OCI-LY3 (cell line): ENCODE data around the gene RUSC2.

Experiments
- H2AFZ ChIP-seq: fragments of 200-600, 300-600 bp; shearing (Covaris generic); 2 replicates; pipeline ENCODE4 v1.6.0; 2014; ENCODE audit warnings: antibody characterized with exemption, low read depth, low read length
- H3K27ac ChIP-seq: fragments of 200-600, 300-600 bp; sonication (generic); 2 replicates; pipeline ENCODE4 v1.5.1; 2014; ENCODE audit warnings: mild to moderate bottlenecking, low read length, moderate library complexity, mixed read lengths
- H3K27me3 ChIP-seq: fragments of 200-600, 300-600 bp; sonication (generic); 2 replicates; pipeline ENCODE4 v1.6.1; 2014; ENCODE audit warnings: low read depth, low read length, mixed read lengths
- H3K36me3 ChIP-seq: fragments of 200-600, 300-600 bp; sonication (generic); replicated peaks from 2 replicates; pipeline ENCODE3; 2014; ENCODE audit warnings: low read depth, low read length, mixed read lengths
- H3K4me1 ChIP-seq: fragments of 300-600, 200-600 bp; sonication (generic); 2 replicates; pipeline ENCODE4 v1.6.1; 2014; ENCODE audit warnings: low read length, mixed read lengths
- H3K4me2 ChIP-seq: fragments of 200-600, 300-600 bp; sonication (generic); 2 replicates; pipeline ENCODE4 v1.6.1; 2014; ENCODE audit warnings: low read length, mixed read lengths
- H3K4me3 ChIP-seq: fragments of 300-600, 200-600 bp; sonication (generic); 2 replicates; pipeline ENCODE4 v1.5.1; 2014; ENCODE audit warnings: antibody characterized with exemption, mild to moderate bottlenecking, low read length, moderate library complexity
- H3K79me2 ChIP-seq: fragments of 300-600, 200-600 bp; shearing (Covaris generic); 2 replicates; pipeline ENCODE4 v1.6.1; 2014; ENCODE audit warnings: mild to moderate bottlenecking, low read length, mixed read lengths
- H3K9ac ChIP-seq: fragments of 300-600, 200-600 bp; shearing (Covaris generic); 2 replicates; pipeline ENCODE4 v1.6.0; 2014; ENCODE audit warnings: mild to moderate bottlenecking, low read length, moderate library complexity
- H3K9me3 ChIP-seq: fragments of 200-600, 300-600 bp; shearing (Covaris generic); 2 replicates; pipeline ENCODE4 v1.6.1; 2014; ENCODE audit warnings: low read length, mixed read lengths; ENCODE audit not compliant: insufficient read depth
- H4K20me1 ChIP-seq: fragments of 200-600, 300-600 bp; sonication (generic); 2 replicates; pipeline ENCODE4 v1.6.1; 2016; ENCODE audit warnings: low read length, mixed read lengths; ENCODE audit not compliant: insufficient read depth
- CTCF ChIP-seq: fragments of 200-600, 300-600 bp; sonication (generic); IDR thresholded peaks from 2 replicates; pipeline ENCODE4 v1.5.1; 2014; ENCODE audit warnings: antibody characterized with exemption, low read length, low read depth
- EZH2phosphoT487 ChIP-seq: fragments of 200-600 bp; shearing (Covaris generic); IDR thresholded peaks from 2 replicates; pipeline ENCODE4 v1.6.1; 2018; ENCODE audit warnings: antibody characterized with exemption, mixed run types, low read depth

Gene RUSC2

GRCh38 chr9:35516479-35516878 is 26.6 kb downstream of the RUSC2 start:
- Histone ChIP-seq H3K4me3 (no peak overlapping the region), H3K9ac (no peak overlapping the region), H3K4me2 (no peak overlapping the region), H3K27ac (no peak overlapping the region), H3K9me3 (no peaks in the 10 kb centered on the region), H4K20me1 (no peaks in the 10 kb centered on the region), H3K27me3 (no peaks in the 10 kb centered on the region), H2AFZ (no peak overlapping the region), H3K36me3 (no peaks in the 10 kb centered on the region), H3K4me1 (peaks cover 14% of the 10 kb centered on the region), H3K79me2 (no peaks in the 10 kb centered on the region)
- TF ChIP-seq EZH2phosphoT487 (no peak), CTCF (no peak)

- Histone ChIP-seq H3K4me1 (peaks cover 10% of the 10 kb centered on the region), H3K9ac (no peak overlapping the region), H3K79me2 (no peaks in the 10 kb centered on the region), H3K9me3 (no peaks in the 10 kb centered on the region), H3K4me3 (no peak overlapping the region), H3K27ac (no peak overlapping the region), H3K4me2 (no peak overlapping the region), H3K27me3 (no peaks in the 10 kb centered on the region), H4K20me1 (no peaks in the 10 kb centered on the region), H3K36me3 (no peaks in the 10 kb centered on the region), H2AFZ (no peak overlapping the region)
- TF ChIP-seq CTCF, result no peak
- no peak for TF ChIP-seq EZH2phosphoT487
These were observed 27.2 kb downstream of the RUSC2 start for GRCh38 chr9:35517131-35517530.

GRCh38 chr9:35517552-35518224 is 27.8 kb downstream of the RUSC2 start:
- H3K9me3 ChIP-seq, result no peaks in the 10 kb centered on the region
- no peaks in the 10 kb centered on the region for H4K20me1 ChIP-seq
- H3K27ac ChIP-seq, result no peak overlapping the region

More at GRCh38 chr9:35517552-35518224, 27.8 kb downstream of the RUSC2 start:
- H3K4me2 ChIP-seq, result no peak overlapping the region
- no peaks in the 10 kb centered on the region for H3K36me3 ChIP-seq
- H2AFZ ChIP-seq, result no peak overlapping the region
- peaks cover 4% of the 10 kb centered on the region for H3K4me1 ChIP-seq
- no peaks in the 10 kb centered on the region for H3K79me2 ChIP-seq
- no peak overlapping the region for H3K9ac ChIP-seq
- H3K4me3 ChIP-seq, result no peak overlapping the region
- no peaks in the 10 kb centered on the region for H3K27me3 ChIP-seq
- TF ChIP-seq CTCF (no peak), EZH2phosphoT487 (no peak)
